AG09309 (cell line): ENCODE data around the gene SCGB2A2.

Source experiments
- DNase-seq: peaks from one replicate; pipeline ENCODE4 v3.0.0-alpha.2; 2010; ENCODE audit warnings: low read depth
- H3K4me3 ChIP-seq: 2 replicates; pipeline ENCODE4 v1.5.1; 2011; ENCODE audit warnings: mild to moderate bottlenecking, low read depth, low read length, moderate library complexity; ENCODE audit not compliant: control insufficient read depth
- CTCF ChIP-seq: IDR thresholded peaks from 2 replicates; pipeline ENCODE4 v1.5.1; 2011; ENCODE audit warnings: mild to moderate bottlenecking, low read depth, low read length, inconsistent platforms; ENCODE audit not compliant: insufficient read depth, control insufficient read depth; ENCODE audit errors: missing control alignments

SCGB2A2 gene

DNA sequence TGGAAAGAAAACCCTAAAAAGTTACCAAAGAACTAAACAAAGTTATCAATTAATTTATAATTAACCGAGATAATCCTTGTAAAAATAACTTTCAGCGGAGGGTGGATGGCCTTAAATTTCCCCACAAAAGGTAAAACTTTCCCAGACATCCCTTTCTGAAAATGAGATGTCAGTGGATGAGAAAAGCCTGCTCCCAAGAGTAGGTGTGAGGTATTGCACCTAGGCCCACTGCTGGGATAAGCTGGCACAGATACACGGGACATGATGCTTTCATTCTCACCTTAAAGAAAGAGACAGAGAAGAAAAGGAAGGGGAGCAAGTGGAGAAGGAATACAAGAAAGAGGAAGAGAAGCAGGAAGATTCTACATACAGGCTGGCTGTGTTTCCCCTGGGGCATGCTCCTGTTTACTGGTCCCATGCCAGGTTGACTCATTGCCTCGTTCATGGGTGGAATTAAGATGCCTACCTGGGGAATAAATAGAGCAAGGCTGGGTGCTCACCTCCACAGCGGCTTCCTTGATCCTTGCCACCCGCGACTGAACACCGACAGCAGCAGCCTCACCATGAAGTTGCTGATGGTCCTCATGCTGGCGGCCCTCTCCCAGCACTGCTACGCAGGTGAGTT, at the start of gene SCGB2A2:
TSS of gene SCGB2A2 (plus strand) at position 505 of the 625 bp plus-strand sequence. CDS start at position 564, 59 bp downstream.
- no peak for DNase-seq
- H3K4me3 ChIP-seq = no peak within 1 kb of the TSS
- peak; percentile 12 for TF ChIP-seq CTCF

- no peak for TF ChIP-seq CTCF
- H3K4me3 ChIP-seq = no peak overlapping the region
- DNase-seq = no peak
Measured at GRCh38 chr11:62221498-62221897, 48.5 kb upstream of the SCGB2A2 start.

DNA sequence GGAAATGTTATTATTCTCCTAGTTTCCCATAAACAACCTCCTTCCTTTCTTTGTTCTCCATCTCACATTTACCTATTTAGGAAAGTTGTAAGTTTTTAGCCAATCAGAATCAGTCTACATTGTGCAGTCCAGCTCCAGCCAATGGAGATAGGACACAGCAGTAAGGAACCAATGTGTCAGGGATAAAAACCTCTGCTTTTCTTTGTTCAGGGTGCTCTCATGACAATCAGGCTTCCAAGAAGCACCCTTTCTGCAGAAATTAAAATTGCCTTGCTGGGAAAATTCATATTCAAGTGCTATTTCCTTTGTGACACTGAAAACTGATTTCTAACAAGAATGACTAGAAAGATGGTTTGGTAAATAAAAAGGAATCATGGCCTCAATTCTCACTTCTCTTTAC, 46.9 kb upstream of the SCGB2A2 start:
- no peak for TF ChIP-seq CTCF
- H3K4me3 ChIP-seq = no peak overlapping the region
- DNase-seq = no peak

- TF ChIP-seq CTCF = peak; percentile 27
- H3K4me3 ChIP-seq = no peak overlapping the region
- DNase-seq = no peak
Measured at GRCh38 chr11:62233730-62234129, 36.2 kb upstream of the SCGB2A2 start.

- no peak for DNase-seq
- H3K4me3 ChIP-seq = no peak overlapping the region
- TF ChIP-seq CTCF = no peak
Measured at GRCh38 chr11:62236187-62236586, 33.8 kb upstream of the SCGB2A2 start.

DNA sequence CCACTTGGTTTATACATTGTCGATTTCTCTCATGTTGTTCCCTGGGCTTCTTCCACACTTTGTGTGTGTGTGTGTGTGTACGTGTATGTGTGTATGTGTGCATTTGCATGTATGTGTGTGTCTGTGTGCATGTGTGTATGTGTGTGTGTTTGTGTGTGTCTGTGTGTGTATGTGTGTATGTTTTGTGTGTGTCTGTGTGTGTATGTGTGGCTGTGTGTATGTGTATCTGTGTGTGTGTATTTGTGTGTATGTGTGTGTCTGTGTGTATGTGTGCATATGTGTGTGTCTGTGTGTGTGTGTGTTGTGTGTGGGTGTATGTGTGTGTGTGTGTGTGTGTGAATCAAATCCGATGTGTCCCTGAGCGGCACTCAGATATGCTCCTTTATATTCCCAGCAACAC, 32.5 kb upstream of the SCGB2A2 start:
- no peak overlapping the region for H3K4me3 ChIP-seq
- no peak for TF ChIP-seq CTCF
- DNase-seq = no peak
